ENCODE measurements around the gene HSPB2. TPM values are rescaled to one million over a fixed set of nuclear protein-coding genes. Genes with fewer than 3 reads are reported as not detected.

HSPB2 gene
- total RNA-seq = 2.1 and 2.2 TPM in 2 replicates

GRCh38 chr11:111912535-111912934, at the start of gene HSPB2:
Gene HSPB2, plus strand, starts transcription at chr11:111912734. Its CDS starts 96 bp downstream, at chr11:111912830.
- H3K4me1 ChIP-seq (ENCODE audit: insufficient read depth, low read length) = peaks cover 46% of the 10 kb centered on the region
- DNase-seq (ENCODE audit: insufficient read length, low spot score, missing footprints) = peak; percentile 36
- H3K27ac ChIP-seq (ENCODE audit: low read depth, low read length) = peak within 1 kb of the TSS; percentile 93
- H4K20me1 ChIP-seq (ENCODE audit: insufficient read depth, low read length) = no peaks in the 10 kb centered on the region
- peak within 1 kb of the TSS; percentile 88 for H3K4me2 ChIP-seq (ENCODE audit: insufficient read depth, low read length)
- peaks cover 6% of the 10 kb centered on the region for H3K36me3 ChIP-seq (ENCODE audit: insufficient read depth, low read length)
- no peaks in the 10 kb centered on the region for H3K9me3 ChIP-seq (ENCODE audit: low read depth, low read length)
- H2AFZ ChIP-seq (ENCODE audit: low read length) = peak within 1 kb of the TSS; percentile 87
- H3K4me3 ChIP-seq (ENCODE audit: insufficient read depth, low read length) = peak within 1 kb of the TSS; percentile 68
- peaks cover 15% of the 10 kb centered on the region for H3K79me2 ChIP-seq (ENCODE audit: insufficient read depth, low read length)
- no peak for TF ChIP-seq CTCF (IDR thresholded peaks at IDR 0.05; ENCODE audit: extremely low read depth, low read depth, low read length)
- no peaks in the 10 kb centered on the region for H3K27me3 ChIP-seq (ENCODE audit: insufficient read depth, low read length)

DNA sequence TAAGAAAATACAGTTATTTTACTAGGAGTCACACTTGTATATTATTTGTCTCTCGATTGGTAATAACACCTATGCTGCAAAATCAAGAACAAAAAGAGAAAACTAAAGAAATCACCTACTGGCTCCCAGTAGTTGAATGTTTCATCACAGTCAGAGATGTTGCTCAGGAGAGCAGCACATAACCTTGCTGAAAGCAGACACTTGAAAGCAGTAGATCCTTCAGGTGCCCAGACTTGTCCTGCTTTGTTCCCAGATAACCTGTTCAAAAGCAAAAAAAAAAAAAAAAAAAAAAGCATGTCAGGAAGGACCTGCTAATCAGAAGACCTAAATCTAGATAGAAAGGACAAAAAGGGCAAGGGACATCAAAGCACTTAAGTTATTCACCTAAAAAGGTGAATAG, 42.4 kb upstream of the HSPB2 start:
- Histone ChIP-seq H3K79me2 (ENCODE audit: insufficient read depth, low read length) (peaks cover 9% of the 10 kb centered on the region), H3K4me1 (ENCODE audit: insufficient read depth, low read length) (peaks cover 11% of the 10 kb centered on the region), H3K27me3 (ENCODE audit: insufficient read depth, low read length) (no peaks in the 10 kb centered on the region), H2AFZ (ENCODE audit: low read length) (no peak overlapping the region), H3K36me3 (ENCODE audit: insufficient read depth, low read length) (peaks cover 25% of the 10 kb centered on the region), H3K9me3 (ENCODE audit: low read depth, low read length) (no peaks in the 10 kb centered on the region), H3K4me3 (ENCODE audit: insufficient read depth, low read length) (no peak overlapping the region), H4K20me1 (ENCODE audit: insufficient read depth, low read length) (no peaks in the 10 kb centered on the region), H3K4me2 (ENCODE audit: insufficient read depth, low read length) (peak overlapping the region; percentile 88), H3K27ac (ENCODE audit: low read depth, low read length) (no peak overlapping the region)
- no peak for DNase-seq (ENCODE audit: insufficient read length, low spot score, missing footprints)
- TF ChIP-seq CTCF (IDR thresholded peaks at IDR 0.05; ENCODE audit: extremely low read depth, low read depth, low read length) = no peak

GRCh38 chr11:111870522-111870885, 42.0 kb upstream of the HSPB2 start:
- Histone ChIP-seq H3K4me3 (ENCODE audit: insufficient read depth, low read length) (peak overlapping the region; percentile 88), H3K4me2 (ENCODE audit: insufficient read depth, low read length) (peak overlapping the region; percentile 88), H2AFZ (ENCODE audit: low read length) (peak overlapping the region; percentile 94), H3K79me2 (ENCODE audit: insufficient read depth, low read length) (peaks cover 9% of the 10 kb centered on the region), H3K36me3 (ENCODE audit: insufficient read depth, low read length) (peaks cover 22% of the 10 kb centered on the region), H3K27ac (ENCODE audit: low read depth, low read length) (peak overlapping the region; percentile 40), H4K20me1 (ENCODE audit: insufficient read depth, low read length) (no peaks in the 10 kb centered on the region), H3K9me3 (ENCODE audit: low read depth, low read length) (no peaks in the 10 kb centered on the region), H3K4me1 (ENCODE audit: insufficient read depth, low read length) (peaks cover 11% of the 10 kb centered on the region), H3K27me3 (ENCODE audit: insufficient read depth, low read length) (no peaks in the 10 kb centered on the region)
- no peak for DNase-seq (ENCODE audit: insufficient read length, low spot score, missing footprints)
- no peak for TF ChIP-seq CTCF (IDR thresholded peaks at IDR 0.05; ENCODE audit: extremely low read depth, low read depth, low read length)

DNA sequence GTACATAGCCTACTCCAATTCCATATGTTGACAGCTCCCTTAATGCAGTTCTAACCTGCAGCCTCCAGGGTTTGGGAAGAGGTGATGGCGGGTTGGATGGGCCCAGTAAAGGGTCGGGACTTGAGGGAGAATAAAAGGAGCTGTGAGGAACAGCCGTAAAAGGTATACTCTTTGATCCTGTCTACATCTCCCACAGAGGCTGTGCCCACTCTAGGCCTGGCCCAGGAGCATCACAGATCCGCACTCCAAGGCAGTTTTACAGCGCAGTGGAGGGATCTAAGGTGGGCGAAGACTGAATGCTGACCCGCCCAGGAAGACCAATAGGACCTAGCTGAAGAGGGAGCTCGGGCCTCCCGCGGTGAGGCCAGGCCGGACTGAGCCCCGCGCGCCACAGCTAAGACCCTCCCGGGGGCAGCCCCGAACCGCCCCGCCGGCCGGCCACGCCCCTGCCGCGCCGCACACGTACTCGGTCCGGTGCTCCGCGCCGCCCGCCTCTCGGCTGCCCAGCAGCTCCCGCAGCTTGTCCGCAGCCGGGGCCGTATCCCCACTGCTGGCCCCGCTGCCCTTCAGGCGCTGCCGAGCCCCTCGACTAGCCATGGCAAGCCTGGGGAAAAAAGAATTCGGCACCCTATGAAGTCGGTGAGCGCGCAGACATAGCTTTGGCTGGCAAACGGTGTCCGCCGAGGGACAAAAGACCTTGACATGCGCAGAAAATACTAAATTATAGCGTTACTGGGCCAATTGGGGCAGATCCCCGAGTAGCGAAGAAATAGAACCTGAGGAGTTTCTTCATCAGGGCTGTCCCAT, 41.4 kb upstream of the HSPB2 start, which contains the start of gene ALG9:
Gene ALG9 (minus strand): TSS at position 696 of the 807 bp plus-strand sequence. CDS start 99 bp downstream, at position 597.
- peak; percentile 48 for TF ChIP-seq CTCF (IDR thresholded peaks at IDR 0.05; ENCODE audit: extremely low read depth, low read depth, low read length)
- peaks cover 11% of the 10 kb centered on the region for H3K4me1 ChIP-seq (ENCODE audit: insufficient read depth, low read length)
- H3K9me3 ChIP-seq (ENCODE audit: low read depth, low read length) = no peaks in the 10 kb centered on the region
- peak within 1 kb of the TSS; percentile 40 for H3K27ac ChIP-seq (ENCODE audit: low read depth, low read length)
- peak within 1 kb of the TSS; percentile 94 for H2AFZ ChIP-seq (ENCODE audit: low read length)
- peak within 1 kb of the TSS; percentile 88 for H3K4me2 ChIP-seq (ENCODE audit: insufficient read depth, low read length)
- H3K79me2 ChIP-seq (ENCODE audit: insufficient read depth, low read length) = peaks cover 9% of the 10 kb centered on the region
- peak within 1 kb of the TSS; percentile 88 for H3K4me3 ChIP-seq (ENCODE audit: insufficient read depth, low read length)
- no peaks in the 10 kb centered on the region for H4K20me1 ChIP-seq (ENCODE audit: insufficient read depth, low read length)
- H3K36me3 ChIP-seq (ENCODE audit: insufficient read depth, low read length) = peaks cover 19% of the 10 kb centered on the region
- no peaks in the 10 kb centered on the region for H3K27me3 ChIP-seq (ENCODE audit: insufficient read depth, low read length)
- DNase-seq (ENCODE audit: insufficient read length, low spot score, missing footprints) = peak; percentile 92
